Mesenchymal stem cell (in vitro differentiated cells and primary cell): Measurements from ENCODE around the gene NKAIN2.

Experiments used
- DNase-seq: peaks from one replicate; pipeline ENCODE4 v3.0.0-alpha.2; 2013
- H2AFZ ChIP-seq: one replicate; pipeline ENCODE4 v1.6.1; 2013; ENCODE audit warnings: low read depth, mild to moderate bottlenecking, control low read depth, inconsistent platforms, low read length, moderate library complexity
- H2AK5ac ChIP-seq: 2 replicates; pipeline ENCODE4 v1.6.1; 2013; ENCODE audit warnings: low read length, moderate library complexity, mild to moderate bottlenecking, inconsistent platforms; ENCODE audit not compliant: severe bottlenecking
- H2BK120ac ChIP-seq: one replicate; pipeline ENCODE4 v1.6.1; 2013; ENCODE audit warnings: low read depth, mild to moderate bottlenecking, inconsistent platforms, low read length, moderate library complexity
- H2BK12ac ChIP-seq, 2 experiments: one replicate each; pipeline ENCODE4 v1.6.1; 2013; ENCODE audit warnings: inconsistent platforms in 2 of 2, low read length in 2 of 2, mild to moderate bottlenecking in 2 of 2, moderate library complexity in 2 of 2, control low read depth in 1 of 2
- H2BK15ac ChIP-seq: one replicate; pipeline ENCODE4 v1.6.1; 2013; ENCODE audit warnings: mild to moderate bottlenecking, low read depth, inconsistent platforms; ENCODE audit not compliant: poor library complexity, severe bottlenecking
- H2BK5ac ChIP-seq: 2 replicates; pipeline ENCODE4 v1.6.1; 2013; ENCODE audit warnings: low read depth, mild to moderate bottlenecking, low read length, control low read depth, inconsistent platforms; ENCODE audit not compliant: poor library complexity, severe bottlenecking
- H3K14ac ChIP-seq, 2 experiments: one replicate each; pipeline ENCODE4 v1.6.1; 2013; ENCODE audit warnings: inconsistent platforms in 2 of 2, low read length in 2 of 2, control low read depth in 1 of 2, mild to moderate bottlenecking in 1 of 2, moderate library complexity in 1 of 2
- H3K18ac ChIP-seq, 2 experiments: one replicate each; pipeline ENCODE4 v1.6.1; 2013; ENCODE audit warnings: inconsistent platforms in 2 of 2, low read length in 2 of 2, control low read depth in 1 of 2, low read depth in 1 of 2, mild to moderate bottlenecking in 1 of 2
- H3K23ac ChIP-seq, 2 experiments: one replicate each; pipeline ENCODE4 v1.6.1; 2013; ENCODE audit warnings: inconsistent platforms in 2 of 2, low read length in 2 of 2, mild to moderate bottlenecking in 2 of 2, moderate library complexity in 2 of 2, control low read depth in 1 of 2
- H3K27ac ChIP-seq: 2 replicates; pipeline ENCODE4 v1.5.1; 2013; ENCODE audit warnings: mild to moderate bottlenecking, moderate library complexity, low read length, control low read depth, inconsistent platforms; ENCODE audit not compliant: poor library complexity, severe bottlenecking
- H3K27me3 ChIP-seq, 2 experiments: 2 replicates each; pipeline versions ENCODE4 v1.6.1 to v1.7.0; 2013; ENCODE audit warnings: low read length in 2 of 2, mild to moderate bottlenecking in 2 of 2, moderate library complexity in 2 of 2, control low read depth in 1 of 2, inconsistent platforms in 1 of 2; ENCODE audit not compliant: control insufficient read depth in 1 of 2, insufficient read depth in 1 of 2
- H3K36me3 ChIP-seq, 2 experiments: 2 replicates each; pipeline versions ENCODE4 v1.6.1 to v1.7.0; 2013; ENCODE audit warnings: low read length in 2 of 2, control low read depth in 1 of 2, inconsistent platforms in 1 of 2, low read depth in 1 of 2, mild to moderate bottlenecking in 1 of 2; ENCODE audit not compliant: insufficient read depth in 2 of 2, control insufficient read depth in 1 of 2
- H3K4ac ChIP-seq, 2 experiments: one replicate each; pipeline ENCODE4 v1.6.1; 2013; ENCODE audit warnings: inconsistent platforms in 2 of 2, low read length in 2 of 2, mild to moderate bottlenecking in 2 of 2, moderate library complexity in 2 of 2, control low read depth in 1 of 2, low read depth in 1 of 2
- H3K4me1 ChIP-seq: 2 replicates; pipeline ENCODE4 v1.6.1; 2013; ENCODE audit warnings: low read depth, low read length, control low read depth; ENCODE audit not compliant: control insufficient read depth, insufficient read depth
- H3K4me2 ChIP-seq: 2 replicates; pipeline ENCODE4 v1.6.1; 2013; ENCODE audit warnings: low read length, mild to moderate bottlenecking, inconsistent platforms; ENCODE audit not compliant: poor library complexity, severe bottlenecking
- H3K4me3 ChIP-seq, 2 experiments: 2 replicates each; pipeline versions ENCODE4 v1.5.1 to v1.7.0; 2013; ENCODE audit warnings: low read length in 2 of 2, mild to moderate bottlenecking in 2 of 2, control low read depth in 1 of 2, low read depth in 1 of 2; ENCODE audit not compliant: insufficient read depth in 1 of 2
- H3K79me1 ChIP-seq: replicated peaks from 2 replicates; pipeline ENCODE4 v1.6.1; 2013; ENCODE audit warnings: mild to moderate bottlenecking, control low read depth, low read length, inconsistent platforms; ENCODE audit not compliant: poor library complexity, severe bottlenecking
- H3K9ac ChIP-seq: 2 replicates; pipeline ENCODE4 v1.7.0; 2013; ENCODE audit warnings: mild to moderate bottlenecking, low read length, moderate library complexity
- H3K9me3 ChIP-seq: 2 replicates; pipeline ENCODE4 v1.7.0; 2013; ENCODE audit warnings: mild to moderate bottlenecking, low read length; ENCODE audit not compliant: control insufficient read depth
- H4K8ac ChIP-seq: one replicate; pipeline ENCODE4 v1.6.1; 2013; ENCODE audit warnings: inconsistent platforms, mild to moderate bottlenecking, low read length, moderate library complexity
- H4K91ac ChIP-seq: one replicate; pipeline ENCODE4 v1.6.1; 2013; ENCODE audit warnings: mild to moderate bottlenecking, low read length, inconsistent platforms
- WGBS: methylation state at CpG from one replicate; pipeline ENCODE4 v1.1.7; 2013; ENCODE audit warnings: mixed read lengths; 5-methylcytosine and 5-hydroxymethylcytosine counted together

NKAIN2 gene

DNA sequence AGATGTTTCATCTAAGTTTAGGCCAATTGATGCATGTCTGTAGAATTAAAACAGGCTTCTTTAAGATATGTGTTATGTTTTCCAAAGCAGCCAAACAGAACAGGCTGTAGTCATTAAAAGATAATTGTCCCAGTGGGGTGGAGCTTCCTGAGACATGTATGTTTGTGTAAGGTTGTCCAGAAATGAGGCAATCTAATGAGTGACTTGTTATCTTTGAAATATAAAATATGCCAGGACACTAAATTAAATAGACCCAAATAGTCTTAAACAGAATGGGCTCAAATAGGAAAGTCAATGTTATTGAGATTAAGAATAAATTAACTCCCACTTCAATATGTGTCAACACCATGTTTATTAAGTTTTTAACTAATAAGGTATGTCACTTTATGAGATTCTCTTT lies 953.9 kb downstream of the NKAIN2 start:
- Histone ChIP-seq H3K9ac (no peak overlapping the region), H3K27ac (no peak overlapping the region), H2BK120ac (no peak overlapping the region), H4K91ac (no peak overlapping the region), H3K4me3 (no peak overlapping the region), H2AFZ (no peak overlapping the region), H3K23ac (no peak overlapping the region), H3K4me1 (no peaks in the 10 kb centered on the region), H3K36me3 (no peaks in the 10 kb centered on the region), H3K4ac (no peak overlapping the region), H3K79me1 (no peaks in the 10 kb centered on the region), H3K14ac (no peak overlapping the region), H2AK5ac (no peak overlapping the region), H2BK15ac (no peak overlapping the region), H3K18ac (no peak overlapping the region), H2BK12ac (no peak overlapping the region), H3K27me3 (no peaks in the 10 kb centered on the region), H3K4me2 (no peak overlapping the region), H2BK5ac (no peak overlapping the region), H3K9me3 (no peaks in the 10 kb centered on the region), H4K8ac (no peak overlapping the region)
- no peak for DNase-seq

DNA sequence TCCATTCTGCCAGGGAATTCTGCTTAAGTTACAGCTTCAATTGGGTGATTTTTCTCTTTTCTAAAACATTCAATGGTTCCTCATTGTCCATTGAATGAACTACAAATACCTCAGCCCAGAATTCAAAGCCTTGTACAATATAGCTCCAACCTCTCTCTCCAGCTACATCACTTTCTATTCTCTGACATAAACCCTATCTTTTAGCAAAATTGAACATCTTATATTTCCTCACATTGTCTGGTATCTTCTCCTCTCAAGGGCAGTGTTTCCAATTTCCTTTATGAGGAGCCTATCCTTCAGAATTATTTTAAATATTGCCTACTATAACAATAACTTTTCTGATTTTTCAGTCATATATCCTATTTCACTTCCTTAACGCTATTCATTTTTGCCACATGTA lies 955.0 kb downstream of the NKAIN2 start:
- H3K4ac ChIP-seq = no peak overlapping the region
- no peaks in the 10 kb centered on the region for H3K79me1 ChIP-seq
- H2AK5ac ChIP-seq = no peak overlapping the region
- no peak overlapping the region for H2AFZ ChIP-seq
- DNase-seq = no peak
- no peaks in the 10 kb centered on the region for H3K36me3 ChIP-seq
- WGBS = 100% methylated on average over 1 of the region's 1 CpG
- H3K18ac ChIP-seq = no peak overlapping the region
- H4K8ac ChIP-seq = no peak overlapping the region
- H3K4me3 ChIP-seq = no peak overlapping the region
- H3K9me3 ChIP-seq = no peaks in the 10 kb centered on the region
- no peak overlapping the region for H2BK5ac ChIP-seq
- no peak overlapping the region for H2BK12ac ChIP-seq
- H3K27ac ChIP-seq = no peak overlapping the region
- no peak overlapping the region for H2BK15ac ChIP-seq
- H3K4me2 ChIP-seq = no peak overlapping the region
- H3K27me3 ChIP-seq = no peaks in the 10 kb centered on the region
- H3K14ac ChIP-seq = no peak overlapping the region
- no peak overlapping the region for H4K91ac ChIP-seq
- H3K4me1 ChIP-seq = no peaks in the 10 kb centered on the region
- no peak overlapping the region for H2BK120ac ChIP-seq
- H3K9ac ChIP-seq = no peak overlapping the region
- H3K23ac ChIP-seq = no peak overlapping the region

DNA sequence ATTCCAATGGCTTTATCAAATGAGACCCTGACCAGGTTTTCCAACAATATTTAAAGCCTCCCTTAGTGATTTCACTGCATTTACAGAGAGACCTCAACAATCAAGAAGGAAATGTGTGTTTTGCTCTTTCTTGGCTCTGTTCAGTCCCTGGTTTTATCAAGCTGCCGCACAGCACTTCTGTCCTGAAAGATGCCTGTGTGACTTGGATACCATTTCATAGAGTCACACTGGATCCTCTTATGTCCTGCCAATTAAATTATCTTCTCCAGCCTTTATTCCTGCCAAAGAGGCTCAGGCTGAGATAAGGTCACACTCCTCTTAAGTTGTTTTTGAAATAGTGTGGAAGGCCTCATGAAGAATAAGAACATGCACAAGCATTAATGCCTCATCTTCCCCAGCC lies 961.6 kb downstream of the NKAIN2 start:
- no peak overlapping the region for H2BK12ac ChIP-seq
- H2BK5ac ChIP-seq = no peak overlapping the region
- H3K4ac ChIP-seq = no peak overlapping the region
- no peak overlapping the region for H2AK5ac ChIP-seq
- no peak overlapping the region for H2AFZ ChIP-seq
- H3K36me3 ChIP-seq = no peaks in the 10 kb centered on the region
- no peak overlapping the region for H3K4me3 ChIP-seq
- DNase-seq = no peak
- H3K4me1 ChIP-seq = no peaks in the 10 kb centered on the region
- H2BK120ac ChIP-seq = no peak overlapping the region
- no peaks in the 10 kb centered on the region for H3K79me1 ChIP-seq
- no peak overlapping the region for H3K4me2 ChIP-seq
- no peak overlapping the region for H3K9ac ChIP-seq
- H3K18ac ChIP-seq = no peak overlapping the region
- H3K27ac ChIP-seq = no peak overlapping the region
- WGBS = 85% methylated on average over 1 of the region's 1 CpG
- no peak overlapping the region for H3K23ac ChIP-seq
- H2BK15ac ChIP-seq = no peak overlapping the region
- no peak overlapping the region for H4K8ac ChIP-seq
- H3K9me3 ChIP-seq = no peaks in the 10 kb centered on the region
- H4K91ac ChIP-seq = no peak overlapping the region
- H3K14ac ChIP-seq = no peak overlapping the region
- no peaks in the 10 kb centered on the region for H3K27me3 ChIP-seq

DNA sequence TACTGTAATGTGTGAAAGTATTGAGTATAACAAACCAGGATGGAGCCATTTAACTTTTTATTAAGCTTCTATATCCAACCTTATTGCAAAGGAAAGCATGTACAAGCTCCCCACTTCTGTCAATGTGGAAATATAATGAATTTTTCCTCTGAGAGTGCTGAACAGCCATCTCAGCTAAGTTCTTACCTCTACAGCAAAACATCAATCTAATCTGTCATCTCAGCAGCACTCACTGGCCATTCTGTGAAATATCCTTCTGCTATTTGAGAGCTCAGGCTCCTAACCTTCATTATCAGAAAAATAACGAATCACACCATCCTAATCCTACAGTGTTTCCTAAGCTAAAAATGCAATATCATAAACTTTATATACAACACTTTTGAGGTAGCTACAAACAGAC lies 964.6 kb downstream of the NKAIN2 start:
- Histone ChIP-seq H3K23ac (no peak overlapping the region), H2BK15ac (no peak overlapping the region), H3K4me1 (no peaks in the 10 kb centered on the region), H3K36me3 (no peaks in the 10 kb centered on the region), H3K4me2 (no peak overlapping the region), H3K14ac (no peak overlapping the region), H2AFZ (no peak overlapping the region), H4K91ac (no peak overlapping the region), H3K79me1 (no peaks in the 10 kb centered on the region), H3K9me3 (no peaks in the 10 kb centered on the region), H2BK12ac (no peak overlapping the region), H3K18ac (no peak overlapping the region), H3K4me3 (no peak overlapping the region), H3K9ac (no peak overlapping the region), H3K27me3 (no peaks in the 10 kb centered on the region), H2BK5ac (no peak overlapping the region), H2AK5ac (no peak overlapping the region), H2BK120ac (no peak overlapping the region), H4K8ac (no peak overlapping the region), H3K4ac (no peak overlapping the region), H3K27ac (no peak overlapping the region)
- 100% methylated on average over 1 of the region's 1 CpG for WGBS
- DNase-seq = no peak
